GM21529 (cell line): ENCODE data around the gene DUSP22.
A peak's percentile ranks its signal among the peaks of the same experiment; 100 is the strongest.
"Not testable (repeated sequence)": the region's sequence is repeated elsewhere in the genome, so short reads cannot be mapped to it uniquely, and the experiment has no call there.

Source experiments
- ATAC-seq: cut with Tn5 transposase; IDR thresholded peaks from one replicate; pipeline ENCODE4 v1.9.1; 2021; ENCODE audit not compliant: unreplicated experiment

The DUSP22 gene

DNA sequence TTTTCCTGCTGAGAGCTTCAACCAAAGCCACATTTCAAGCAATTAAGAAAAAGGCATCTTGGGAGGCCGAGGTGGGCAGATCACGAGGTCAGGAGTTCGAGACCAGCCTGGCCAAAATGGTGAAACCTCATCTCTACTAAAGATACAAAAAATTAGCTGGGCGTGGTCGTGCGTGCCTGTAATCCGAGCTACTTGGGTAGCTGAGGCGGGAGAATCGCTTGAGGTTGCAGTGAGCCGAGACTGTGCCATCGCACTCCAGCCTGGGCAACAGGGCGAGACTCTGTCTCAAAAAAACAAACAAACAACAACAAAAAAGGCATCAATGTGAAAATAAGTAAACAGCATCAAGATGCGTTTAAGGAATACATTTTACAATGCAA is 85.3 kb downstream of the DUSP22 start:
- ATAC-seq, result not testable (repeated sequence)

DNA sequence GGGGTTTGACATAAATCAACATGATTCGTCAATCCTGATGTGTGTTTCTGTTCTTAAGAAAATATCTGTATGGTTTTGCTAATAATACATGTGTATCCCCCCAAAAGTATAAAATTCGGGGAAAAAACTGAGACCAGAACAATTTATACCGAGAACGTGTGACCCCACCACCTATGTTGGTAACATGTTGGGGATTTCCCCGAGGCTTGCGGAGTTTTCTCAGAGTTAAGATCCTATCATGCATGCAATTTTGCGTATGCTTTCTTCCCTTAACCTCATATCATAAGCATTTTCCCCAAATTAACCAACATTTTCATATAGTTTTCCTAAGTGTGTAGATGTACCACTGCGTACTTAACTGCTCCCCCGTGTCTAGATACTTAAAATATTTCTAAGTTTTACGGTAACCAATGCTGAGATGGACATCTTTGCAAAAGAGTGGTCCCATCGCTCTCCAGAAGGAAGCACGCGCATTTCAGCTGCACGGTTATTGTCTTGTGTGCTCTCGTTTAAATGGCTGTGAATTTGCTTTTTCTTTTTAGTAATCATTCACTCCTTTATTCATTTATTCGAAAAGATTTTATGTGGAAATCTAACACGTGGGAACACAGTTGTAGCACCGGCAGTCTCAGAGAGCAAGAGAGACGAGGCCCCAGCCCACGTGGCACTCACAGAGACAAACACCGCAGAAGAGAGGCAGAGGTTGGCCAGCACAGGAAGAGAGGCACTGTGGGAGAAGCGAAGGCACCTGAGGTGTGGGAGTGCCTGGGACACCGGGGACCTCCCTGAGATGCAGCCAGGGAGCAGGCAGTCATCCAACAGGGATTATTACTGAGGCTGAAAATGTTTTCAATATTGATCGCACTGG is 86.0 kb downstream of the DUSP22 start:
- ATAC-seq, result no peak

DNA sequence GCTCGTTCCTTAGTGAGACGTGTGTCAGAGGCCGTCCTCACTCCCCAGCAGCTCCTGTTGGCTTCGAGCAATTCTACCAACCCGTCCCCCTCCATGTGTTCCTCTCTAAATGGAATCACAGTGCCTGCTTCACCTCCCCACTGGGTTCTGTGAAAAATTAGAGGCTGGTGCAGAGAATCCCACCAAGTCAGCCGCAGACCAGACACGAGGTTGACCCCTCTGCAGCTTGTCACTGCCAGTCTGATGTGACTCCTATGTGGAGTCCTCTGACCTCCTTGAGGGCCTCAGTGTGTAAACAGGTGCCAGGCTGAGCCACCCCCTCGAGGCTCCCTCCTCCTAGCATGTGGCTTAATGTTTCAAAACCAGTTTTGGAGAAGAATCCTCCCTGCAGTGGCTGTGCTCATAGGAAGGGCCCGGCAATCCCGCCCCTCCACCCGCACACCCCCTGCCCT is 86.7 kb downstream of the DUSP22 start:
- no peak for ATAC-seq

DNA sequence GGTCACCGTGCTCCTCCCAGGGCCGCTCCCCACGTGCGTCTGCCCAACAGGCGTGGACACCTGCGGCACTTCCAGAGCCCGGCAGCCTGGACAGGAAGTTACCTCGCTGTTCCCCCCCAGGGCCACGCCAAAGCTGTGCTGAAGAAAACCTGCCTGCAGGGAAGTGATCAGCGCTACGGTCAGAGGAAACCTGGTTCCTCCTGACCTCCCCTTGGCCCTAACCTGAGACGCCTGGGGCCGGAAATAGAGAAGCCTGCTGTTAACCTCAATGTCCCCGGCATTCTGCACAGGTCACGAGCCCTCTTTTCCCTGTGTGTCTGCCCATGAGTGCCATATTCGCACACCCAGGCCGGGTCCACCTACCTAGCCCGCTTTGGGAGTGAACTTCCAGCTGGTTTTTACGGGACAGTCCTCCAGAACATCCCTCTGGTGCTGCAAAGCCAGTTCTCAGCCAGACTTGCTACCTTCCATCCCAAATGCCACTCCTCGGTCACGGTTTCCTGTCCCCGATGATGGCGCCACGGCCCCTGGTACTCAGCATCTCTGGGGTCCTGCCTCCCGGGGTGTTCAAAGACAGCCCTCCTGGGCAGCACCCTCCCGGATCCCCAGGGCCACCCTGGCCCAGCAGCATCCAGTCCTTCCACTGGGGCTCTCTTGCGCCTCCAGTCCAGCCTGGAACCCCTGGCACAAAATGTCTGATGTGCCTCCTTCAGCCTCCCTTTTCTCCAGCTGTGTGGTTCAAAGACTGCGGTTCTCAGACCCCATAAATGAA is 87.3 kb downstream of the DUSP22 start:
- ATAC-seq, result peak; percentile 53

DNA sequence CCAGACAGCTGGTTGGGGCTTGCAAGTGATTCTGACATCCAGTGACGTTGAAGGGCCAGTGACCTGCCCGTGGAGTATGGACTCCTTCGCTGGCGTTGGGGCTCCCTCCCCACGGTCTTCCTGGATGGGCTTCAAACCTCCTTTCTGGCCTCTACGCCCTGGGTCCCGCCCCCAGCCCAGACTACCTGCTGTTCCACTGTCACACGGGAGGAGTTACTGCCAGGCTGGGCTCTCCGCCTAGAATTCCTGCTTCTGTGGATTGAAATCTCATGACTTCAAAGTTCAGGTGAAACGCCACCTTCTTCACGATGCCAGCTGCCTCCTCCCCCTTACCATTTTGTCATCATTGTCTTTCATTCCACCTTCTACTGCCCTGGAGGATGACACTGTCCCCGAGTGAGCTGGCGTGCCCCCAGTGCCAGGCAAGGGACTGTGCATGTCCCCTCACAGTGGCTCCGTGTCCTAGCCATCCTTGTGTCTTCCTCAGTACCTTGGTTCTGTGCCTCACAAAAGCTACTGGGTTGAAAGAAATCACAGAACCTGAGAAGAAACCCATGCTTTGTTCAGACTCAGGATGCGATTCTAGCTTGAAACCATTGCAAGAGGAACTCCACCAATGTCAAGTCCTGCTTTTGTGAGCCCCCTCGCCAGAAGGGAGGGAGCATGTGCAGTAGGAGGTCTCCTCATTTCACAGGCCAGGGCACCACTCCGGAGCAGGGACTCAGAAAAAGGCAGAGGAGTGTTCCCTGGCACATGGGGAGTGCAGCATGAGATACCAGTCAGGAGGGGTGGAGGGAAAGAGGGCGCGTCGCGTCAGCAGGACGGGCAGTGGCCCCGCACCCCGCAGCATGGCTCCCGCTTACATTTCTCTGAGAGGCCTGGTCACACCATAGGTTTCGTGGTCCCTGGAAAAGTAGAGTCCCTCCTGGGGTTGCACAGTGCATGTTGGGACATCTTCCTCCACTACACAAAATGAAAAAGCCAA is 88.2 kb downstream of the DUSP22 start:
- no peak for ATAC-seq

DNA sequence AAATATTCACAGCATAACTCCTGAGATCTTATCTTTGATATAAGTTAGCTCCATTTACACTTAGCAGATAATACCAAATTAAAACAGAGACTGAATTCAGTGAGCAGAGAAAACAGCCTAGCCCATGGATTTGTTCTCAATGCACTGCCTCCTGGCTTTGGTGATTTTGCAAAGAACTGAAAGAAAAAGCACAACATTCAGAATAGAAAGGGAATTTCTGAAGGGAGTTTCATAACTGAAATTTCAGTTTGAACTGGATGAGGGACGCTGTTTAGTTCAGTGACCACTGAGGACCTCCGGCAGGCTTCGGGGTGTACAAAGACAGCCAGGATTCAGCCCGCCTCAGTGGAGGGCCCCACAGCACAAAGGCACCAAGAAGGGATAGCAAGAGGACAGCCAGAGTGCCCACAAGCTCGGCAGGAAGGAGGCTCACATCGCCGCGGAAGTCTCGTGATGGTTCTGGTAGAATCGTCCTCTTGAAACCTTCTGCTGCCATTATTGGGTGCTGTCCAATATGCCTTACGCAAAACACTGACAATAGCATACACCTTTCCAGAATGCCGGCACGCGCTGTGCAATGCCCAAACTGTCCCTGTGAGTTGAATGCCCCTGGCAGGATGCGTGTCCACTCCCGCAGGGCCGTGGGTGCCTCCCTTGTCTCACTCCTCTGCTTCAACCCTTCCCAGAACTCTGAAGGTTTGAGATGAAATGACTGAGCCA is 89.6 kb downstream of the DUSP22 start:
- ATAC-seq, result no peak

DNA sequence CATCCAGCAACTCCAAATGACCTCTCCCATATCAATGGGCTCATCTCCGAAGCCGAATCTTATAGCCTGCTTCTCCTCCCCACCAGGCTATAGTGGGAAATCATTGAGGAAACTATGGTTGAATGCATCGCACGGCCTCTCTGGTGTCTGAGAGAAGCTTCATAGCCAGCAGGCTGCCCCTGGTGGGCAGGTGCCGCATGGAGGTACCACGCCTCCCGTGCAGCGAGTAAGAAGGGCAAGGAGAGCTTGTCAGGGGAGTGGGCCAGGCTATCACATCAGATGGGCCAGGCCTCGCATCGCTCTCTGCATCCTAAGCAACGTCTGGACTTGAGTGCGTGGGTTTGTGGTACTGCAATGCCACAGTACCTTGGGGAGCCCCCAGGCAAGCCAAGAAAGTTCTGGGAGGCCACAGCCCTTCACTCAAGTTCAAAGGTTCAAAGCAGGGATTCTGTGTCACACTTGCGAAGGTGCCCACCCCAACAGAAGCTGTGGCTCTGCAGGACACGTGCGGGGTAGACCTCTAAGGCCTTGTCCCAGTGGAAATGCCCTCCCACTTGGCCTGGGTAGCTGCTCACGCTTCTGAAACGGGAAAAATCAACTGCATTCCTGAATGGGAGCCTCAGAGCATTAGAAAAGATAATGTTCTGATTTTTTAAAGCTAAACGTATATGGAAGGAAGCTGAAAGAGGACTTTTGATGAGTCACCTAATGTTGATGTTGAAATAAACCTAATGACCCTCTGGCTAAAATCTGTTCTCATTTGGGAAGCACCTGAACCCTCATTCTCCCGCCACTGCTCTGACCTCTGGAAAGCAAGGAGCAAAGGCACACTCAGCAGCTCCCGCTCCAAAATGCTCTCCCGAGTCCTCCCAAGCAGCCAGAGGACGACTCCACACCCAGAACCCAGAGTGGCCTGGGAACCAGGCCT is 90.9 kb downstream of the DUSP22 start:
- no peak for ATAC-seq

DNA sequence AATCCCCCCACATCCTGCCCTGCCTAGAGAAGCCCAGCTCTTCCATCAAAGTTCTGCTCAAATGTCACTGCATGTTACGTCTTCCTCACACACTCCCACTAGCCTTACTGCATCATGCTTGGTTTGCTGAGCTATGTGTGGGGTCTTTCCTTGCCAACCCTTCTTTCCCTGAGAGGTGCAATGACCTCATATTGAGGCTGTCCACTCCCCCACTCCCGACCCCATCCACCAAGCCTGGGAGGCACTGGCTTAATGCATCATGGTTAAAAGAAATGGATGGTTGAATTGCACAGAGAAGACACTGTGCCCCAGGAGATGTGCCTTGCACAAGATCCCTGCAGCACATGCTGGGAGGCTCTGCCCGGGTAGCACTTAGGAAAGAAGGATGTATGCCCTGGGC is 91.6 kb downstream of the DUSP22 start:
- ATAC-seq, result no peak

DNA sequence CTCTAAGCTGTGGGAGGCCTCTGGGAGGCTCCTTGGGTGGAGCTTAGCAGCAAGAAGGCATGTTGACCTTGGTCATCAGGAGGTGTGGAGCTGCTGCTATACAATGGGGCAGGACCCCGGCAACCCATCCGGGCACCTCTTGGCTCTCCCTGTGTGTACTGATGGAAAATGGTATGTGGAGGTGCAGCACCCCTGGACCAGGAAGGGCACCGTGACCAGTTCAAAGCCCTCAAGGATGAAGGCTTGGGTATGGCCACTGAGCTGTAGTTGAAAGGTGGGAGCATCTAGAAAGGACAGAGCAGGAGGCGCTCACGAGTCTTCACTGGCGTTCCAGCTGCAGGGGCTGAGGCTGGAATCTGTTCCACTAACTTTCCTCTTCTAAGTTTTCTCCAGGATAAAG is 92.6 kb downstream of the DUSP22 start:
- no peak for ATAC-seq

DNA sequence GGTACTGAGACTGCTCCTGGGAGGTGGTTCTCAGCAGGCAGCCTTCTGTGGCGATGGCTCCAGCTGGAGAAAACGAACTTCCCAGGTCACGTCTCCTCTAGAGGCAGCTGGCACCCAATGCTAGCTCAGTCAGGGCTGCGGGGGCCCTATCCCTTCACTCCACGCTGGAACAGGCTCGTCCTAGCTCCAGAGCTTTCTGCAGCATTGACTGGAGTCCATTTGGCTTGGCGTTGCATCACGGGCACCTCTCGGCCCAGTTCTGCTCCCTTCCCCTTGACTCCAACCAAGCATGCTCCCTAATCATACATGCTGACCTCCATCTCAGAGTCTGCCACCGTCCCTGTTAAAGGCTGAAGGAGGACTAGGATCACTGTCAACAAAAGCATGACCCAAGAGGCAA is 93.3 kb downstream of the DUSP22 start:
- ATAC-seq, result no peak

DNA sequence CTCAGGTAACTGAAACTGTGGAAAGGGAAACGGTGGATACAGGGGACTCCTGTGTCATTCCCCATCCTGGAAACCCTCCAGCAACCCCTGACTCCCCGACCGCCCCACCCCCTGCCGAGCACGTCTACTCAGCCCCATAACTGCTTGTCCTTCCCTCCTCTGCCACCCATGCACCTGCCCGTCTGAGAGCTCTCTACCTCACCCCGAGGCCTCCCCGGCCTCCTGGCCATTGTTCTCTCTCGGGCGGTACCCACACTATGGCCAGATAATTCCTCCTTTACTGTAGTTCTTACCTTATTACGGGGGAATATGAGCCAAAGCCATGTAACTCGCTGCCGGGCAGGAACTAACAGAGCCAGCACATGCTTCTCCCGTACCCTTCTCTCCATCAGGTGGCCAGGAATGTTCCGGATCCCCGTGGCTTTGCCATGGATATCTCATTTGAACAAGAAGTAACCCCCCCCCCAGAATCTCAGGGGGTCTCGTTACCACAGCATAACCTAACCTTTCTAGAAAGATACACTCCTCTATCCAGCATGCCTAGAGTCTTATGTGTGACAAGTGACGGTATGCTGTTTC is 94.5 kb downstream of the DUSP22 start:
- ATAC-seq, result no peak

DNA sequence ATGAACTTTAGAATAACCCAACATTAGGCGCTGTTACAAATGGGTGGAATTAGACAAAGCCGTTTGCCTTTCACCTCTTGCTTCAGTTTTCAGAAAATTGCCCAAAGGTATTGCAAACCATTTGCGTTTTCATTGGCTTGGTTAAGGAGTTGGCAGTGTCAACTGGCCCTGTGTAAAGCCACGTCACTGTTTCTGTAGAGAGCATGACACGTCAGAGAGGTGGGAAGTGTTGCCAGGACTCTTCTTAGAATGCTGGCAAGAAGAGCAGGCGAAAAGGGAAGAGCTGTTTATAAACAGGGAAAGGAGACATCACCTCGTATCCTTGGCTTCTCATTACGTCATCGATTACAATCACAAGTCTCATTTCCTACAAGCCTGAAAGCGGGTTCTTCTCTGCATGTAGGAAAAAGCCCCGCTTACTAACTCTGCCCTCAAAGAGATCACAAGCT is 95.0 kb downstream of the DUSP22 start:
- no peak for ATAC-seq

DNA sequence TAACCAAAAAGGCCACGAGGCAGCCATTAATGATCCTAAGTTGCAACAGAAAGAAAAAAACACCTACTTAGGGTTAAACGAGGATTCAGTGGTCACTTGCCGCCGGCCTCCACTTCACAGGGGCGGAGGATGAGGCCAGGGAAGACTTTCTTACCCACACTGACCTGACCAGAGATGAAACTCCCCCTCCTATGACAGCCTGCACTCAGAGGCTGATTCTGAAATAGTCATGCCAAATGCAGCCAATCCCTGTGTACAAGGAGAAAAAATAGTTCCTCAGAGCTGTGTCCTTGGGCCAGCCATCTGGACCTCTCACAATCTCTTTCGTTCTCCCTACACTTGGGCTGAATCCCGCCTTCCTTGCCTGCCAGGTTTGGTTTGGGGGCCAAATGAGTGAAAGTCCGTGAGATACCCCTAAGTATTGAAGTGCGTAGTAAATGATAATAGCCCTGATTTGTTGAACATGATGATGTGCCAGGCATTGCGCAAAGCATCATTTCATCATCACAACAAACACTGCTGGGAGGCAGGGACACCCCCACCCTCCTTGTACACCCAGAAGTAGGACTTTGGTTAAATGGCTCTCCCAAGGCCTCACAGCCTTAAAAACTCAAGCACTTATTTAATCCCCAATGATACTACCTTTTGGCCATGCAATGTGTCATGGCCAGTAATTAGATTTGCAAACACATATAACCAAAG is 96.1 kb downstream of the DUSP22 start:
- no peak for ATAC-seq

DNA sequence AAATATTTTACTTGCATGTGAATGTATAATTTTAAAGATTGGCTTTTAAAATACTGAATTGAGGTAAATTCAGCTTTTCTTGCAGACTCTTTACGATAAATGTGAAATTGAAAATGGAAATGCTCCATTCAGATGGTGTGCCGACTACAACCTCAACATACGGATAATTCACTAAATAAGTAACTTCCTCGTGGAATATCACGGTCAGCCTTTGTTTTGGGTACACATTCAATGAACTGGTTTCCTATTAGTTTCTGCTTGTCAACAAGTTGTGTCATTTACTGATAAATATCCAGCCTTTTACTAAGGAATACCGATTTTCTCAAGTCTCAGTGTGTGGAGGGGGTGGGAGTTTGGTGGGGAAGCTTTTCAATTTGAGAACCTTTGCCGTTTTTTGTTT is 96.9 kb downstream of the DUSP22 start:
- ATAC-seq, result no peak

DNA sequence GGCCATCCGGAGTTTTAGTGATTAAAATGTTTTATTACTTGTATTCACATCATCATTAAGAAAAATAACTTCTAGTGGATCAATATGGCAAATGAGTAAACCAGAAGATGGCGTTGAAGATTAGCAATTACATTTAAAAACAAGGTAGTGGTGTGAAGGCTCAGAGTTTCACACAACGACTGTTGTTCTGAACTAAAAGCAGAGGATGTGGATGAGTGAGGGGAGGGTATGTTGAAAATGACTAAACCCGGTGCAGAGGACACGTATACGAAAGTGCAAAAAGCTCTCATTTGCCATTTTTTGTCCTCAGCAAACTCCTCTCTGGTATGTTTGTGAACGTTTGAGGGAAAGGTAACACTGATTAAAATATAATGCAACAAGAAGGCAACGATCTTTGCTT is 97.3 kb downstream of the DUSP22 start:
- peak; percentile 42 for ATAC-seq

DNA sequence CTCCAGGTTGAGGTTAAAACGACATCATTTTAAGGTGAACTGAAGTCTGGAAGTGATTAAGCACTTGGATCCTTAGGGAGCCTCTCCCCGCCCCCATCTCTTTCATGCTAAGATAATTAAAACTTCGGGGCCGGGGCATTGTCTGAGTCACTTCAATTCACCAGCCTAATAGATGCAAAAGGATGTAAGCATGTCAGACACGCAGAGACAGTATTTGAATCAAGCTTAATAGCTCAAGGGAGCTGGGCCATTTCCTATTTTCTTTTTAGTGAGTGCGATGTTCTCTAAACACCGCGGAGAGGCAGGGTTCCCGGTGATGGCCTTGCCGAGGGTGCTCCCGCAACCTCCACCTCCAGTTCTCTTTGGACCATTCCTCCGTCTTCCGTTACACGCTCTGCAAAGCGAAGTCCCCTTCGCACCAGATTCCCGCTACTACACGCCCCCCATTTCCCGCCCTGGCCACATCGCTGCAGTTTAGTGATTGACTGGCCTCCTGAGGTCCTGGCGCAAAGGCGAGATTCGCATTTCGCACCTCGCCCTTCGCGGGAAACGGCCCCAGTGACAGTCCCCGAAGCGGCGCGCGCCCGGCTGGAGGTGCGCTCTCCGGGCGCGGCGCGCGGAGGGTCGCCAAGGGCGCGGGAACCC is 98.7 kb downstream of the DUSP22 start:
- ATAC-seq, result peak; percentile 28

DNA sequence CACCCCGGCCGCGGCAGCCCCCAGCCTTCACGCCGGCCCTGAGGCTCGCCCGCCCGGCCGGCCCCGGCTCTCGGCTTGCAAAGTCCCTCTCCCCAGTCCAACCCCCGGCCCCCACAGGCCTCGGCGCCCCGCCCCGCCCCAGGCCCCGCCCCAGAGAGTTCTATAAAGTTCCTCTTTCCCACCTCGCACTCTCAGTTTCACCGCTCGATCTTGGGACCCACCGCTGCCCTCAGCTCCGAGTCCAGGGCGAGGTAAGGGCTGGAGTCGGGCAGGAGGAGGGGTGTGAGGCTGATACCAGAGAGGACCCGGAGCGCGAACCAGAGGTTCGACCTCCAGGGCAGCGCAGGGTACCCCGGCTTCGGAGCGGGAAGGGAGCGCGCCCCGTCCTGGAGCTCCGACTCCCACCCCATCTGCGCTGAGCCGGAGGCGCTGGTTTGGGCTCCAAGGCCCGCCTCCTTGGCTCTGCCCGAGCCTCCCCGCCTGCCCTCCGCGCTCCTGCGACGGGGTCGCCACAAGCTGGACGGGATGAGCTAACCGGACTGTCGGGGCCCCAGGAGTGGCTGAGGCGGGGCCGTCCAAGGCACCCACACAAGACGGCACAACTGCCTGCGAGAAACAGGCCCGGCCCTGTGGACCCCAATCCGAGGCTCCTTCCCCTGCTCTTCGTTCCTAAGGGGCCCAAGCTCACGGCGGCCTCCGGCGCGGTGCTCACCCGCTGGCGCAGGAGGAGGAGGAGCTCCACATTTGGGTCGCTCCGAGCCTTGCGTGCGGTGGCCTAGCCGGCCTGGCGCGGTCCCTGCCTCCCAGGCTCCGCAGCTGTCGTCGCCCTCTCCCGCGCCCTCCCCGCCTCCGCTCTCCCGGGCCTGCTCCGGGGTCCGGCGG is 99.5 kb downstream of the DUSP22 start, which contains the start of gene IRF4:
IRF4 (plus strand) TSS at position 194 of the 882 bp plus-strand sequence. CDS start 1,401 bp downstream, outside the sequence.
- ATAC-seq, result peak; percentile 42
